Central memory CD8-positive, alpha-beta T cell (primary cell): Measurements from ENCODE around the gene CNGB1.
"Not testable (repeated sequence)": the region's sequence is repeated elsewhere in the genome, so short reads cannot be mapped to it uniquely, and the experiment has no call there.

Experiments used
- ATAC-seq: fragments of 150-1000 bp; cut with Tn5 transposase; replicated peaks from 2 replicates; pipeline ENCODE4 v1.10.0; 2022; ENCODE audit warnings: mild to moderate bottlenecking, moderate FRiP score, moderate number of reproducible peaks; ENCODE audit not compliant: poor library complexity, severe bottlenecking; ENCODE audit errors: extremely low read depth
- DNase-seq, 2 donors: peaks; one replicate each; pipeline ENCODE4 v3.0.0; 2021; ENCODE audit warnings: low spot score in 2 of 2
- H3K27ac Mint-ChIP-seq: one replicate; pipeline ENCODE4 v1.8.0; 2022; ENCODE audit warnings: low read depth, mild to moderate bottlenecking, moderate library complexity, mixed read lengths
- H3K27me3 Mint-ChIP-seq: one replicate; pipeline ENCODE4 v1.8.0; 2022; ENCODE audit warnings: mixed read lengths
- H3K36me3 Mint-ChIP-seq: one replicate; pipeline ENCODE4 v1.8.0; 2022; ENCODE audit warnings: mild to moderate bottlenecking, moderate library complexity, mixed read lengths; ENCODE audit not compliant: insufficient read depth
- H3K4me1 Mint-ChIP-seq: one replicate; pipeline ENCODE4 v1.8.0; 2022; ENCODE audit warnings: mixed read lengths
- H3K4me3 Mint-ChIP-seq: one replicate; pipeline ENCODE4 v1.8.0; 2022; ENCODE audit warnings: mild to moderate bottlenecking, moderate library complexity, mixed read lengths
- H3K9me3 Mint-ChIP-seq: one replicate; pipeline ENCODE4 v1.8.0; 2022; ENCODE audit warnings: mixed read lengths

CNGB1 gene

GRCh38 chr16:57941901-57942300 is 29.0 kb downstream of the CNGB1 start:
- ATAC-seq, H3K4me3 Mint-ChIP-seq, DNase-seq, H3K36me3 Mint-ChIP-seq, H3K27ac Mint-ChIP-seq, H3K9me3 Mint-ChIP-seq, H3K4me1 Mint-ChIP-seq, H3K27me3 Mint-ChIP-seq: not testable (repeated sequence)

DNA sequence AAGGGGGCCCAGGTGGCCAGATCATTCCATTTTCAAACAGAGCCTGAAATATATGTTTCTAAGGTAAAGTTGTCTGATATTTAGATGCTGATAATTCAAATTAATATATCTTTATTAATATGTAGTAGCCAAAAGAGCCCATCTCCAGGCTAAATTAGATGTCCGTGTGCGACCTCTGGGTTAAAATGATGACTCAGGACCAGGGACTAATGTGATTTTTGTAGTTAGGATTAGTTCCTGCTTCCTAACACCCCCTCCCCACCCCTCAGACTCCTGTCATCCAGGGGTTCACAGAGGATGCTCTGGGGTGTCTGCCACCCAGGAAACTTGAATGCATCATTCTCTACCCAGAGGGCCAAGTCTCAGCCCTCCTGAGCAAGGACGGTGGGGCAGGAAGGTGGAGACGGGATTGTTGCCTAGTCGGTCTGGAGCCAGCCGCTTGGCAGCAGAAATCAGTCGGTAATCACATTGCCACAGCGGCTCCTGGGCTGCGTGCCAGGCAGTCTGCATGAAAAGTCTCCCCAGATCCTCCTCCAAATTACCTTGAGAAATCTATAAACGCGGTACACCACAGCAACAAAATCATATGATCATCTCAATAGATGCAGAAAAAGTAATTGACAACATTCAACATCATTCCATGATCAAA is 29.8 kb downstream of the CNGB1 start:
- DNase-seq (no peak), ATAC-seq (no peak)
- H3K9me3 Mint-ChIP-seq, result no peaks in the 10 kb centered on the region
- no peaks in the 10 kb centered on the region for H3K4me1 Mint-ChIP-seq
- H3K36me3 Mint-ChIP-seq, result no peaks in the 10 kb centered on the region
- H3K27me3 Mint-ChIP-seq, result peaks cover 12% of the 10 kb centered on the region
- H3K27ac Mint-ChIP-seq, result no peak overlapping the region
- no peak overlapping the region for H3K4me3 Mint-ChIP-seq

DNA sequence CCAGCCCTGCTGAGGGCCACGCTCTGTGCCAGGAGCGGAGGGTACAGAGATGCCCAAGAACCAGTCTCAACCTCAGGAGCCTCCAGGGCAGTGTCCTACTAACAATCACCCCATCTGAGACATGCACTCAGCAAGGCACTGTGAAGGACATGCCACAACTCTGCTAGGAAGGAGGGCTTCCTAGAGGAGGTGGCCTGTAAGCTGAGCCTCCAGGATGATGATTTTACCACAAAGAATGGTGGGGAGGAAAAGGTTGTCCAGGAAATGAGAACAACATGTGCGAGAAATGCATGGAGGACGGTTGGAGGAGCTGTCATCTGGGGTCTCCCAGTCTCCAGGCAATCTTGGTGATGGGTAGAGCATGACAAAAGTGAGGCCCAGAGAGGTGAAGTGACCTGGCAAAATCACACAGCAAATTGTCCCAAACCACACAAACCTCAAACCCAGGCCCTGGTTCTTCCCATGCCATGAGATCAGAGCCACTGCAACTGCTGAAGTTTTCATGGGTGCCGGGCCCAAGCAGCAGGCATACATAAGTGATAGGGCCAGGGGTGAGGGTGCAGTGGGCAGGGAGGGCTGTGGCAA is 30.5 kb downstream of the CNGB1 start:
- Mint-ChIP-seq H3K9me3 (no peaks in the 10 kb centered on the region), H3K4me1 (no peaks in the 10 kb centered on the region)

GRCh38 chr16:57939872-57940224 is 31.1 kb downstream of the CNGB1 start:
- H3K27ac Mint-ChIP-seq, result no peak overlapping the region
- ATAC-seq, result no peak
- no peak overlapping the region for H3K4me3 Mint-ChIP-seq
- H3K36me3 Mint-ChIP-seq, result no peaks in the 10 kb centered on the region
- H3K4me1 Mint-ChIP-seq, result no peaks in the 10 kb centered on the region
- no peaks in the 10 kb centered on the region for H3K9me3 Mint-ChIP-seq
- DNase-seq, result no peak
- H3K27me3 Mint-ChIP-seq, result peaks cover 18% of the 10 kb centered on the region

More for the DNA sequence above, 30.5 kb downstream of the CNGB1 start:
- Mint-ChIP-seq H3K4me3 (no peak overlapping the region), H3K27me3 (peaks cover 18% of the 10 kb centered on the region), H3K27ac (no peak overlapping the region), H3K36me3 (no peaks in the 10 kb centered on the region)
- ATAC-seq (no peak), DNase-seq (no peak)

DNA sequence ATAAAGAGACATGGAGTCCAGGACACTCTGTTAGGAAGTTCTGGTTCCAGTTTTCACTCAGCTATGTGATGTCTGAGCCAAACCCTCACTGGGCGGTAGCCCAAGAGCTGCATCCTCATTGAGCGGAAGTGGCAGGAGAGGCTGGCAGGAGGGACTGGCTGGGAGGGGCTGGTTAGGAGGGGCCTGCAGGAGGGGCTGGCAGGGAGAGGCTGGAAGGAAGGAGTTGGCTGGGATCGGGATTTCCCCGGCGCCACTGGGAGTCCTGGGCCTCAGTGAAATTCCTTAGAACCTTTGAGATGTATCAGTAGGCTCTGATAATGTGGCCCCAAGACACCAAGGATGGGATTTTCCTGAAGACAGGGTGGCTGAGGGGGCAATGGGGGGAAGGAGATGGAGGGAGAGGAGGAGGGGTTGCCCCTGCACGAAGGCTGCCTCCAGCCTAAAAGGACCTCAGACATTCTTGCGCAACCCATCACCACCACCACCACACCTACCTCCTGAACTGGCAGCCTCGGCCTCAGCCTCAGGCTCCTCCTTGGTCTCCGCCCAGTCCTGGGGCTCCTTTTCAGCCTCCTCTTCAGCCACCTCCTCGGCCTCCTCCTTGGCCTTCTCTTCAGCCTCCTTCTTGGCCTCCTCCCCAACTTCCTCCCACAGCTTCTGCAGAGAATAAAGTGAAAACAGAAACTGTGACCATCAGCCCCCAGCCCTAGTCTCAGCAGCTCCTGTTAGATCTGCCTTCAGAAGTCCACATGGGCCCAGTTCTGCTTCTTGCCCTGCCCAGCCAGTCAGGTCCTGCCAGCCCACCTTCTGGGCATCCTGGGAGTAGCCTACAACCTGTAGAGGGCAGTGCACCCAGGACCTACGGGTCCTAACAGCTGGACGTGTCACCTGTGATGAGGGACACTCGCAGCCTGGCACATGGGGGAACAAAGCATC is 31.7 kb downstream of the CNGB1 start:
- no peak overlapping the region for H3K27ac Mint-ChIP-seq

DNA sequence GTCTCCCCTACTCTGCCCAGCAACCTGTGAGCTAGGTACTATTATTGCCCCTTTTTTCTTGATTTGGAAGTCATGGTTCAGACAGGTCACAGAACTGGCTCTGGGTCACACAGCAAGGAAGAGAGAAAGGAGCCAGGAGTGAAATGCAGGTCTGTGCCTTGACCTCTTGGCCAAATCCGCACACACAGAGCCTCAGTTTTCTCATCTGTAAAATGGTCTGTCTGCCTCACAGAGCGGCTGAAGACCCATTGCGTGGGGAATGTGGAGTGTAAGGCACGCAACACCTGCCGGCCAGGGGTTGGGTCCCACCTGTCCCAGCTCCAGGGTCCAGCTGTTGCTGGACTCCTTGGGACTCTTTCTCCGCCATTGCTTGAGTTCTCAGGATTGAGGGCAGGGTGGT is 32.4 kb downstream of the CNGB1 start:
- DNase-seq (no peak), ATAC-seq (no peak)
- H3K9me3 Mint-ChIP-seq, result no peaks in the 10 kb centered on the region
- H3K4me1 Mint-ChIP-seq, result no peaks in the 10 kb centered on the region
- H3K4me3 Mint-ChIP-seq, result no peak overlapping the region
- H3K36me3 Mint-ChIP-seq, result no peaks in the 10 kb centered on the region
- H3K27me3 Mint-ChIP-seq, result peaks cover 18% of the 10 kb centered on the region
- H3K27ac Mint-ChIP-seq, result no peak overlapping the region

More for the DNA sequence above, 31.7 kb downstream of the CNGB1 start:
- H3K4me3 Mint-ChIP-seq, result no peak overlapping the region
- H3K4me1 Mint-ChIP-seq, result no peaks in the 10 kb centered on the region
- peaks cover 18% of the 10 kb centered on the region for H3K27me3 Mint-ChIP-seq
- DNase-seq (no peak), ATAC-seq (no peak)
- H3K36me3 Mint-ChIP-seq, result no peaks in the 10 kb centered on the region
- H3K9me3 Mint-ChIP-seq, result no peaks in the 10 kb centered on the region

DNA sequence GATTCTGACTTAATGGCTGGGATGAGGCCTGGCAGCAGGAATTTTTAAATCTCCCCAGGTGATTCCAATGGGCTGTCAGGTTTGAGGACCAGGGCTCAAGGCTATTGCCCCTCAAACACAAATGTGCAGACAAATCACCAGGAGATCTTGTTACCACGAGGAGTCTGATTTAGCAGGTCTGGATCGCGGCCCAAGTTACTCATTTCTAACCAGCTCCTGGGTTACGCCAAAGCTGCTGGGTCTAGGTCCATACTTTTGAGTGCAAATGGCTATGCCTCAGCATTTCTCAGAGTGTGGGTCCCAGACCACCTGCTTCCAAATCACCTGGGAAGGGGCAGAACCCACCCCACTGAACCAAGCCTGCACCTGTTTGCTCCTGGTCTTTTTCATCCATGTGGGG is 33.1 kb downstream of the CNGB1 start:
- Mint-ChIP-seq H3K9me3 (no peaks in the 10 kb centered on the region), H3K4me1 (no peaks in the 10 kb centered on the region), H3K27me3 (peaks cover 18% of the 10 kb centered on the region), H3K4me3 (no peak overlapping the region), H3K36me3 (no peaks in the 10 kb centered on the region), H3K27ac (no peak overlapping the region)
- no peak for DNase-seq
- no peak for ATAC-seq

- H3K27ac Mint-ChIP-seq, result no peak overlapping the region
- no peak for DNase-seq
Measured at GRCh38 chr16:57935904-57936303, 35.0 kb downstream of the CNGB1 start.

GRCh38 chr16:57930533-57930932 is 40.4 kb downstream of the CNGB1 start:
- DNase-seq (no peak), ATAC-seq (no peak)
- Mint-ChIP-seq H3K9me3 (no peaks in the 10 kb centered on the region), H3K27ac (no peak overlapping the region), H3K4me3 (no peak overlapping the region), H3K4me1 (no peaks in the 10 kb centered on the region), H3K36me3 (no peaks in the 10 kb centered on the region), H3K27me3 (no peaks in the 10 kb centered on the region)

More at GRCh38 chr16:57935904-57936303, 35.0 kb downstream of the CNGB1 start:
- H3K36me3 Mint-ChIP-seq, result no peaks in the 10 kb centered on the region
- H3K9me3 Mint-ChIP-seq, result no peaks in the 10 kb centered on the region
- H3K4me3 Mint-ChIP-seq, result no peak overlapping the region
- no peak for ATAC-seq
- no peaks in the 10 kb centered on the region for H3K4me1 Mint-ChIP-seq
- peaks cover 18% of the 10 kb centered on the region for H3K27me3 Mint-ChIP-seq

DNA sequence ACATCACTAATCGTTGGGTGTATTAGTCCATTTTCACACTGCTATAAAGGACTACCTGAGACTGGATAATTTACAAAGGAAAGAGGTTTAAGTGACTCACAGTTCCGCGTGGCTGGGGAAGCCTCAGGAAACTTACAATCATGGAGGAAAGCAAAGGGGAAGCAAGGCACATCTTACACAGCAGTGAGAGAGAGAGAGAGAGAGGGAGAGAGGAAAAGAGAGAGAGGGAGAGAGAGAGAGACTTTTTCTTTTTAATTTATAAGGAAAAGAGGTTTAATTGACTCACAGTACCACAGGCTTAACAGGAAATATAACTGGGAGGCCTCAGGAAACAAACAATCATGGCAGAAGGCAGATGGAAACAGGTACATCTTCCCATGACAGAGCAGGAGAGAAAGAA is 41.7 kb downstream of the CNGB1 start:
- no peaks in the 10 kb centered on the region for H3K9me3 Mint-ChIP-seq
- peaks cover 5% of the 10 kb centered on the region for H3K27me3 Mint-ChIP-seq
- no peak overlapping the region for H3K27ac Mint-ChIP-seq
- no peaks in the 10 kb centered on the region for H3K36me3 Mint-ChIP-seq
- DNase-seq (no peak), ATAC-seq (no peak)
- H3K4me3 Mint-ChIP-seq, result no peak overlapping the region
- H3K4me1 Mint-ChIP-seq, result no peaks in the 10 kb centered on the region

GRCh38 chr16:57926041-57926440 is 44.9 kb downstream of the CNGB1 start:
- H3K9me3 Mint-ChIP-seq, result no peaks in the 10 kb centered on the region
- H3K27me3 Mint-ChIP-seq, result peaks cover 12% of the 10 kb centered on the region
- DNase-seq, result no peak
- no peak for ATAC-seq
- H3K4me3 Mint-ChIP-seq, result no peak overlapping the region
- H3K4me1 Mint-ChIP-seq, result no peaks in the 10 kb centered on the region
- no peak overlapping the region for H3K27ac Mint-ChIP-seq
- H3K36me3 Mint-ChIP-seq, result no peaks in the 10 kb centered on the region

GRCh38 chr16:57925310-57925709 is 45.6 kb downstream of the CNGB1 start:
- Mint-ChIP-seq H3K4me1 (no peaks in the 10 kb centered on the region), H3K36me3 (no peaks in the 10 kb centered on the region), H3K27me3 (peaks cover 12% of the 10 kb centered on the region), H3K9me3 (no peaks in the 10 kb centered on the region), H3K4me3 (no peak overlapping the region), H3K27ac (no peak overlapping the region)
- ATAC-seq, result no peak
- no peak for DNase-seq

DNA sequence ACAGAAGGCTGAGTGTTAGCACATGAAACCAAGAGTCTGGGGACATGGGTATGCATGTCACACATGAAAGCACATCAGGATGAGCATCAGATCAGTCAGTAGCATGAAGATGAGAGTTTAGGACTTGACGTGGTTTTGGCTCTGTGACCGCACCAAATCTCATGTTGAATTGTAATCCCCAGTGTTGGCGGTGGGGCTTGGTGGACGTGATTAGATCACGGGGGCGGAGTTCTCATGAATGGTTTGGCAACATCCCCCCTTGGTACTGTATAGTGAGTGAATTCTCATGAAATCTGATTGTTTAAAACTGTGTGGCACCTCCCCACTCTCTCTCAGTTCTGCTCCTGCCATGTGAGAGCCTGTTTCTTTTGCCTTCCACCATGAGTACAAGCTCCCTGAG is 46.4 kb downstream of the CNGB1 start:
- Mint-ChIP-seq H3K4me3 (no peak overlapping the region), H3K36me3 (no peaks in the 10 kb centered on the region), H3K9me3 (no peaks in the 10 kb centered on the region), H3K27me3 (peaks cover 12% of the 10 kb centered on the region), H3K4me1 (no peaks in the 10 kb centered on the region), H3K27ac (no peak overlapping the region)
- DNase-seq, result no peak
- ATAC-seq, result no peak
